ENCODE data around the gene PARP1. TPM values are rescaled to one million over a fixed set of nuclear protein-coding genes. Genes with fewer than 3 reads are reported as not detected.

The PARP1 gene
- total RNA-seq, 1 experiment from 2014 or later = 213 TPM

GRCh38 chr1:226388131-226388530, 19.8 kb downstream of the PARP1 start:
- Histone ChIP-seq H3K27me3 (ENCODE audit: insufficient read depth, low read length) (no peaks in the 10 kb centered on the region), H4K20me1 (ENCODE audit: insufficient read depth) (no peaks in the 10 kb centered on the region), H3K4me3 (replicated peaks in 1 of 2; ENCODE audit: low read depth in 1 of 2, low read length in 2 of 2) (no peak overlapping the region), H3K4me1 (ENCODE audit: control insufficient read depth in 1 of 2, insufficient read depth in 2 of 2, low read length in 2 of 2) (no peaks in the 10 kb centered on the region), H3K4me2 (ENCODE audit: low read length) (no peak overlapping the region), H2AFZ (ENCODE audit: low read depth, low read length, poor library complexity, severe bottlenecking) (no peak overlapping the region), H3K79me2 (ENCODE audit: insufficient read depth, low read length) (peaks cover 29% of the 10 kb centered on the region), H3K9me3 (ENCODE audit: control insufficient read depth in 1 of 2, insufficient read depth in 1 of 2, low read depth in 1 of 2, low read length in 2 of 2) (no peaks in the 10 kb centered on the region), H3K27ac (ENCODE audit: low read depth, low read length) (no peak overlapping the region), H3K9ac (ENCODE audit: low read length) (no peak overlapping the region), H3K9me2 (ENCODE audit: insufficient read depth) (no peaks in the 10 kb centered on the region), H3K36me3 (ENCODE audit: control insufficient read depth in 1 of 2, insufficient read depth in 2 of 2, low read length in 2 of 2) (peaks cover 57 to 58% of the 10 kb centered on the region in 2 experiments; a peak in 3 of 4 replicates)
- TF ChIP-seq ELF1 (IDR thresholded peaks at IDR 0.05; ENCODE audit: borderline replicate concordance, low read depth) (no peak), SP1 (IDR thresholded peaks at IDR 0.05; ENCODE audit: low read depth) (no peak), ZNF274 (IDR thresholded peaks at IDR 0.05; ENCODE audit: low read depth, low read length) (no peak), SRF (IDR thresholded peaks at IDR 0.05; ENCODE audit: low read depth) (no peak)
- CTCF ChIA-PET = no interaction called here
- ATAC-seq (no peak), DNase-seq (ENCODE audit: low read depth, low spot score) (no peak)
- RAD21 ChIA-PET (ENCODE audit: low non-redundant PET in 1 of 2, low total read pairs in 2 of 2, uncharacterized antibody in 2 of 2, unreplicated experiment in 2 of 2) = no interaction called here
- no TSS peak for BruUV-seq (replicated peaks)
- intact Hi-C loops (cut with micrococcal nuclease) = no loop called here
- POLR2A ChIA-PET = no interaction called here

GRCh38 chr1:226384717-226385116, 23.2 kb downstream of the PARP1 start:
- no peaks in the 10 kb centered on the region for H3K9me2 ChIP-seq (ENCODE audit: insufficient read depth)
- H3K79me2 ChIP-seq (ENCODE audit: insufficient read depth, low read length) = 0 out of 2 replicates have a peak, but pooled peaks cover 6% of the 10 kb centered on the region
- H3K4me1 ChIP-seq (ENCODE audit: control insufficient read depth in 1 of 2, insufficient read depth in 2 of 2, low read length in 2 of 2) = no peaks in the 10 kb centered on the region
- H3K4me3 ChIP-seq (replicated peaks in 1 of 2; ENCODE audit: low read depth in 1 of 2, low read length in 2 of 2) = no peak overlapping the region
- no peak overlapping the region for H2AFZ ChIP-seq (ENCODE audit: low read depth, low read length, poor library complexity, severe bottlenecking)
- BruUV-seq (replicated peaks) = no TSS peak
- H3K27ac ChIP-seq (ENCODE audit: low read depth, low read length) = no peak overlapping the region
- H3K36me3 ChIP-seq (ENCODE audit: control insufficient read depth in 1 of 2, insufficient read depth in 2 of 2, low read length in 2 of 2) = peaks cover 74 to 76% of the 10 kb centered on the region in 2 experiments
- no peaks in the 10 kb centered on the region for H3K9me3 ChIP-seq (ENCODE audit: control insufficient read depth in 1 of 2, insufficient read depth in 1 of 2, low read depth in 1 of 2, low read length in 2 of 2)
- TF ChIP-seq FOSL1 (IDR thresholded peaks at IDR 0.05; ENCODE audit: low read depth) (no peak), ZBTB33 (IDR thresholded peaks at IDR 0.05; ENCODE audit: extremely low read depth, insufficient replicate concordance, low read length) (no peak), RAD21 (IDR thresholded peaks at IDR 0.05; ENCODE audit: low read depth) (no peak), SIN3A (IDR thresholded peaks at IDR 0.05; ENCODE audit: low read depth) (no peak)
- H4K20me1 ChIP-seq (ENCODE audit: insufficient read depth) = no peaks in the 10 kb centered on the region
- CTCF ChIA-PET = no interaction called here
- no peaks in the 10 kb centered on the region for H3K27me3 ChIP-seq (ENCODE audit: insufficient read depth, low read length)
- H3K9ac ChIP-seq (ENCODE audit: low read length) = no peak overlapping the region
- DNase-seq (ENCODE audit: low read depth, low spot score) (no peak), ATAC-seq (no peak)
- POLR2A ChIA-PET = no interaction called here
- no peak overlapping the region for H3K4me2 ChIP-seq (ENCODE audit: low read length)
- intact Hi-C loops (cut with micrococcal nuclease) = no loop called here
- RAD21 ChIA-PET (ENCODE audit: low non-redundant PET in 1 of 2, low total read pairs in 2 of 2, uncharacterized antibody in 2 of 2, unreplicated experiment in 2 of 2) = no interaction called here

Measured in HCT116 (cell line).